ENCODE measurements around the gene NEB.
"Not testable (repeated sequence)": the region's sequence is repeated elsewhere in the genome, so short reads cannot be mapped to it uniquely, and the experiment has no call there.

NEB gene

GRCh38 chr2:151708788-151709187, 25.5 kb downstream of the NEB start:
- Histone ChIP-seq H3K4me1 (no peaks in the 10 kb centered on the region), H3K4me3 (no peak overlapping the region), H3K27me3 (no peaks in the 10 kb centered on the region), H4K20me1 (no peaks in the 10 kb centered on the region), H3K4me2 (no peak overlapping the region), H3K36me3 (no peaks in the 10 kb centered on the region), H3K9me3 (no peaks in the 10 kb centered on the region), H3K9ac (no peak overlapping the region), H3K27ac (no peak overlapping the region)
- TF ChIP-seq Cebpa-rat (IDR thresholded peaks at IDR 0.05), result no peak

- H4K20me1 ChIP-seq, result no peaks in the 10 kb centered on the region
- no peaks in the 10 kb centered on the region for H3K36me3 ChIP-seq
- no peak for TF ChIP-seq Cebpa-rat (IDR thresholded peaks at IDR 0.05)
- no peak overlapping the region for H3K4me2 ChIP-seq
- H3K27me3 ChIP-seq, result no peaks in the 10 kb centered on the region
- H3K27ac ChIP-seq, result no peak overlapping the region
- H3K9ac ChIP-seq, result no peak overlapping the region
- no peaks in the 10 kb centered on the region for H3K4me1 ChIP-seq
- no peaks in the 10 kb centered on the region for H3K9me3 ChIP-seq
- H3K4me3 ChIP-seq, result no peak overlapping the region
Measured at GRCh38 chr2:151707857-151708256, 26.4 kb downstream of the NEB start.

- H3K4me3 ChIP-seq, result not testable (repeated sequence)
Measured at GRCh38 chr2:151704480-151704961, 29.8 kb downstream of the NEB start.

GRCh38 chr2:151698134-151698533, 36.1 kb downstream of the NEB start:
- not testable (repeated sequence) for H3K4me2 ChIP-seq, H3K27ac ChIP-seq, H3K4me1 ChIP-seq, H3K27me3 ChIP-seq, H3K36me3 ChIP-seq, H3K4me3 ChIP-seq, H3K9ac ChIP-seq, H3K9me3 ChIP-seq, H4K20me1 ChIP-seq

More at GRCh38 chr2:151704480-151704961, 29.8 kb downstream of the NEB start:
- not testable (repeated sequence) for H4K20me1 ChIP-seq, H3K4me2 ChIP-seq, H3K9ac ChIP-seq, H3K36me3 ChIP-seq, H3K4me1 ChIP-seq, H3K27me3 ChIP-seq, H3K9me3 ChIP-seq, H3K27ac ChIP-seq

- Histone ChIP-seq H3K4me1 (no peaks in the 10 kb centered on the region), H3K4me3 (no peak overlapping the region), H3K4me2 (no peak overlapping the region), H3K36me3 (no peaks in the 10 kb centered on the region), H3K27me3 (no peaks in the 10 kb centered on the region), H3K27ac (no peak overlapping the region), H3K9ac (no peak overlapping the region), H3K9me3 (no peaks in the 10 kb centered on the region), H4K20me1 (no peaks in the 10 kb centered on the region)
- no peak for TF ChIP-seq Cebpa-rat (IDR thresholded peaks at IDR 0.05)
Measured at GRCh38 chr2:151695778-151696177, 38.5 kb downstream of the NEB start.

GRCh38 chr2:151691631-151692030, 42.6 kb downstream of the NEB start:
- no peak overlapping the region for H3K27ac ChIP-seq
- H4K20me1 ChIP-seq, result no peaks in the 10 kb centered on the region
- no peaks in the 10 kb centered on the region for H3K4me1 ChIP-seq
- TF ChIP-seq Cebpa-rat (IDR thresholded peaks at IDR 0.05), result no peak
- H3K27me3 ChIP-seq, result no peaks in the 10 kb centered on the region
- H3K36me3 ChIP-seq, result no peaks in the 10 kb centered on the region
- no peaks in the 10 kb centered on the region for H3K9me3 ChIP-seq
- H3K4me2 ChIP-seq, result no peak overlapping the region
- H3K4me3 ChIP-seq, result no peak overlapping the region
- H3K9ac ChIP-seq, result no peak overlapping the region

- H3K4me3 ChIP-seq, result no peak overlapping the region
- H3K9ac ChIP-seq, result no peak overlapping the region
- no peaks in the 10 kb centered on the region for H3K9me3 ChIP-seq
- no peak overlapping the region for H3K27ac ChIP-seq
- TF ChIP-seq Cebpa-rat (IDR thresholded peaks at IDR 0.05), result no peak
- H3K27me3 ChIP-seq, result no peaks in the 10 kb centered on the region
- H3K36me3 ChIP-seq, result no peaks in the 10 kb centered on the region
- H3K4me2 ChIP-seq, result no peak overlapping the region
- no peaks in the 10 kb centered on the region for H3K4me1 ChIP-seq
- H4K20me1 ChIP-seq, result no peaks in the 10 kb centered on the region
Measured at GRCh38 chr2:151688719-151689118, 45.6 kb downstream of the NEB start.

- no peaks in the 10 kb centered on the region for H3K9me3 ChIP-seq
- H3K36me3 ChIP-seq, result no peaks in the 10 kb centered on the region
- no peaks in the 10 kb centered on the region for H3K4me1 ChIP-seq
- H3K4me3 ChIP-seq, result no peak overlapping the region
- H3K9ac ChIP-seq, result no peak overlapping the region
- H3K27me3 ChIP-seq, result no peaks in the 10 kb centered on the region
- no peaks in the 10 kb centered on the region for H4K20me1 ChIP-seq
- no peak overlapping the region for H3K4me2 ChIP-seq
- TF ChIP-seq Cebpa-rat (IDR thresholded peaks at IDR 0.05), result no peak
- no peak overlapping the region for H3K27ac ChIP-seq
Measured at GRCh38 chr2:151682459-151683003, 51.7 kb downstream of the NEB start.

- H3K4me2 ChIP-seq, result no peak overlapping the region
- no peak overlapping the region for H3K4me3 ChIP-seq
- no peak for TF ChIP-seq Cebpa-rat (IDR thresholded peaks at IDR 0.05)
- no peaks in the 10 kb centered on the region for H3K4me1 ChIP-seq
- no peaks in the 10 kb centered on the region for H4K20me1 ChIP-seq
- no peaks in the 10 kb centered on the region for H3K36me3 ChIP-seq
- no peaks in the 10 kb centered on the region for H3K9me3 ChIP-seq
- H3K27ac ChIP-seq, result no peak overlapping the region
- no peak overlapping the region for H3K9ac ChIP-seq
- H3K27me3 ChIP-seq, result no peaks in the 10 kb centered on the region
Measured at GRCh38 chr2:151681051-151681450, 53.2 kb downstream of the NEB start.

GRCh38 chr2:151679994-151680393, 54.3 kb downstream of the NEB start:
- no peaks in the 10 kb centered on the region for H4K20me1 ChIP-seq
- no peaks in the 10 kb centered on the region for H3K4me1 ChIP-seq
- H3K9me3 ChIP-seq, result no peaks in the 10 kb centered on the region
- H3K27me3 ChIP-seq, result no peaks in the 10 kb centered on the region
- H3K4me2 ChIP-seq, result no peak overlapping the region
- no peak for TF ChIP-seq Cebpa-rat (IDR thresholded peaks at IDR 0.05)
- no peak overlapping the region for H3K27ac ChIP-seq
- H3K9ac ChIP-seq, result no peak overlapping the region
- no peak overlapping the region for H3K4me3 ChIP-seq
- H3K36me3 ChIP-seq, result no peaks in the 10 kb centered on the region

- Histone ChIP-seq H3K27ac (no peak overlapping the region), H3K36me3 (no peaks in the 10 kb centered on the region), H3K4me2 (no peak overlapping the region), H4K20me1 (no peaks in the 10 kb centered on the region), H3K4me3 (no peak overlapping the region), H3K9me3 (no peaks in the 10 kb centered on the region), H3K27me3 (no peaks in the 10 kb centered on the region), H3K9ac (no peak overlapping the region), H3K4me1 (no peaks in the 10 kb centered on the region)
- no peak for TF ChIP-seq Cebpa-rat (IDR thresholded peaks at IDR 0.05)
Measured at GRCh38 chr2:151678849-151679248, 55.4 kb downstream of the NEB start.
